Upper lobe of left lung (tissue), 6 donors: ENCODE measurements around the gene AKAP6. TPM values are rescaled to one million over a fixed set of nuclear protein-coding genes. Genes with fewer than 3 reads are reported as not detected.
A peak's percentile ranks its signal among the peaks of the same experiment; 100 is the strongest.

Experiments
- ATAC-seq, 2 donors: fragments of 200-7000 bp; cut with Tn5 transposase; one replicate each; pipeline ENCODE4 v1.9.1; 2022; ENCODE audit warnings: mild to moderate bottlenecking in 2 of 2, moderate library complexity in 2 of 2; ENCODE audit not compliant: low FRiP score in 2 of 2
- DNase-seq, 2 donors: peaks; one replicate each; pipeline ENCODE4 v3.0.0-alpha.2; 2019 to 2020
- H3K27ac ChIP-seq, 4 donors: fragments of 200-600 bp; sonication (generic); one replicate each; pipeline ENCODE4 v1.5.1; 2016 to 2019
- H3K27me3 ChIP-seq, 4 donors: fragments of 200-600 bp; sonication (generic); one replicate each; pipeline ENCODE4 v1.5.1; 2017 to 2019
- H3K36me3 ChIP-seq, 4 donors: fragments of 200-600 bp; sonication (generic); one replicate each; pipeline ENCODE4 v1.5.1; 2016 to 2019
- H3K4me1 ChIP-seq, 4 donors: fragments of 200-600 bp; sonication (generic); one replicate each; pipeline ENCODE4 v1.5.1; 2018 to 2019
- H3K4me3 ChIP-seq, 4 donors: fragments of 200-600 bp; sonication (generic); one replicate each; pipeline ENCODE4 v1.5.1; 2017 to 2019; ENCODE audit warnings: mild to moderate bottlenecking in 2 of 4, moderate library complexity in 1 of 4
- H3K9me3 ChIP-seq, 4 donors: fragments of 200-600 bp; sonication (generic); one replicate each; pipeline ENCODE4 v1.5.1; 2018 to 2019
- EP300 ChIP-seq, 4 donors: sonication (generic); formaldehyde crosslinking; IDR thresholded peaks; one replicate each; pipeline ENCODE4 v1.5.1; 2017; ENCODE audit warnings: antibody characterized with exemption in 4 of 4, control low read depth in 2 of 4
- POLR2A ChIP-seq, 4 donors: fragments of 450-650 bp; IDR thresholded peaks; one replicate each; pipeline ENCODE4 v1.5.1; 2016 to 2017; ENCODE audit warnings: antibody characterized with exemption in 4 of 4, mild to moderate bottlenecking in 2 of 4
- POLR2AphosphoS5 ChIP-seq, 2 donors: sonication (generic); formaldehyde crosslinking; IDR thresholded peaks; one replicate each; pipeline ENCODE4 v1.5.1; 2017; ENCODE audit warnings: antibody characterized with exemption in 2 of 2
- WGBS, 2 donors: methylation state at CpG; one replicate each; pipeline ENCODE4 v1.1.5; 2017 to 2018; 5-methylcytosine and 5-hydroxymethylcytosine counted together
- small RNA-seq, 4 donors: library from RNA; depleted of rRNA; stranded (forward); fragments of <200 nt; gene quantifications; one replicate each; pipeline ENCODE3, GENCODE V24; 2016
- total RNA-seq, 6 donors: library from RNA; depleted of rRNA in 4 of 6; stranded (reverse); fragments of >200 nt in 4 of 6; gene quantifications; one replicate each; pipeline versions ENCODE4 v1.1.0 to v1.2.1, GENCODE V29; 2016 to 2021
- TF ChIP-seq, protein P1 (sequence below), 6 experiments: fragments of 450-650 bp in 4 of 6; fragments of 200-600 bp in 2 of 6; sonication (generic) in 2 of 6; IDR thresholded peaks; one replicate each; pipeline ENCODE4 v1.5.1; 2016 to 2019; ENCODE audit warnings: antibody characterized with exemption in 6 of 6
- donor health status: DM: no; HTN: no; CAD: no; lungs with moderate emphysema.
- donor health status: DM: no; HTN: yes; CAD: no; lungs with severe emphysema.

AKAP6 gene
- total RNA-seq, 6 donors from 2014 or later: 6.2 to 27.7 (median 10.7) TPM

DNA sequence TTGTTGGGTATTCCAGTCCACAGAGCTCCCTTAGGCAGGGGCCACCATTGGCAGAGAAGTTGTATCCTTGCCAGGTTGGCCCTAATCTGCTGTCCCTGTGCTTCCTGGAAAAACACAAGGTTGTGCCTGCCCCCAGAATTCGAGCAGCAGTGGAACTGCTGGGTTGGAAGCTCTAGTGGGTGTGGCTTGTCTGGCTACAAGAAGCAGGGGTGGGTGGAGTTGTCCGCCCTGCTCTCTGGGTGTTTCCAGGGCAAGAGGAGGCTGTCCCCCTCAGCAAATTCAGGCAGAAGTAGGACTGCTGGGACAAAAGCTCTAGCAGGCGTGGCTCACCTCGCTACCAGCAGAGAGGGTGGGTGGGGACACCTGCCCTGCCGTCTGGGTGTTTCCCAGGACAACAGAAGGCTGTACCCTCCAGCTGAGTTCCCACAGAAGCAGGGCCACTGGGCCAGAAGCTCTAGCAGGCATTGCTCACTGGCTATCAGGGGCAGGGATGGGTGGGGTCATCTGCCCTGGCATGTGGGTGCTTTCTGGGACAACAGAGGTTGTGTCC is 536.8 kb downstream of the AKAP6 start:
- DNase-seq: peak in 1 of 2 donors; percentile 13
- Histone ChIP-seq H3K4me3 (no peak overlapping the region), H3K9me3 (no peaks in the 10 kb centered on the region), H3K27ac (no peak overlapping the region), H3K4me1 (no peaks in the 10 kb centered on the region), H3K27me3 (no peaks in the 10 kb centered on the region), H3K36me3 (no peaks in the 10 kb centered on the region)
- ATAC-seq: peak in 1 of 2 donors; percentile 10
- WGBS, 2 donors: 28 to 70% methylated on average over 2 to 5 of the region's 5 CpGs
- no peak for TF ChIP-seq EP300 (IDR thresholded peaks at IDR 0.05)
- no peak for TF ChIP-seq POLR2A (IDR thresholded peaks at IDR 0.05)
- TF ChIP-seq POLR2AphosphoS5 (IDR thresholded peaks at IDR 0.05): no peak
- TF ChIP-seq, protein P1, sequence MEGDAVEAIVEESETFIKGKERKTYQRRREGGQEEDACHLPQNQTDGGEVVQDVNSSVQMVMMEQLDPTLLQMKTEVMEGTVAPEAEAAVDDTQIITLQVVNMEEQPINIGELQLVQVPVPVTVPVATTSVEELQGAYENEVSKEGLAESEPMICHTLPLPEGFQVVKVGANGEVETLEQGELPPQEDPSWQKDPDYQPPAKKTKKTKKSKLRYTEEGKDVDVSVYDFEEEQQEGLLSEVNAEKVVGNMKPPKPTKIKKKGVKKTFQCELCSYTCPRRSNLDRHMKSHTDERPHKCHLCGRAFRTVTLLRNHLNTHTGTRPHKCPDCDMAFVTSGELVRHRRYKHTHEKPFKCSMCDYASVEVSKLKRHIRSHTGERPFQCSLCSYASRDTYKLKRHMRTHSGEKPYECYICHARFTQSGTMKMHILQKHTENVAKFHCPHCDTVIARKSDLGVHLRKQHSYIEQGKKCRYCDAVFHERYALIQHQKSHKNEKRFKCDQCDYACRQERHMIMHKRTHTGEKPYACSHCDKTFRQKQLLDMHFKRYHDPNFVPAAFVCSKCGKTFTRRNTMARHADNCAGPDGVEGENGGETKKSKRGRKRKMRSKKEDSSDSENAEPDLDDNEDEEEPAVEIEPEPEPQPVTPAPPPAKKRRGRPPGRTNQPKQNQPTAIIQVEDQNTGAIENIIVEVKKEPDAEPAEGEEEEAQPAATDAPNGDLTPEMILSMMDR (IDR thresholded peaks at IDR 0.05): no peak

- no peak for TF ChIP-seq POLR2A (IDR thresholded peaks at IDR 0.05)
- no peak for TF ChIP-seq POLR2AphosphoS5 (IDR thresholded peaks at IDR 0.05)
- TF ChIP-seq, protein P1 (IDR thresholded peaks at IDR 0.05): no peak
- TF ChIP-seq EP300 (IDR thresholded peaks at IDR 0.05): no peak
- no peak overlapping the region for H3K27ac ChIP-seq
- no peaks in the 10 kb centered on the region for H3K36me3 ChIP-seq
- H3K9me3 ChIP-seq: no peaks in the 10 kb centered on the region
- DNase-seq: no peak
- H3K27me3 ChIP-seq: no peaks in the 10 kb centered on the region
- no peak for ATAC-seq
- WGBS, 2 donors: 89 to 91% methylated on average over 3 of the region's 3 CpGs
- H3K4me3 ChIP-seq: no peak overlapping the region
- no peaks in the 10 kb centered on the region for H3K4me1 ChIP-seq
Measured at GRCh38 chr14:32883188-32883587, 554.1 kb downstream of the AKAP6 start.

Small RNA genes within 50 kb of the gene (small RNA-seq; reads per million reads assigned to genes)
- gene RN7SL660P: 0 to 0.14 (median 0.05) reads per million in 4 donors

Other genes starting within 250 kb of the AKAP6 start
- not detected for gene RNU6-7, start 127.3 kb upstream of the AKAP6 start, total RNA-seq
- not detected for gene RNU6-8, start 126.0 kb upstream of the AKAP6 start, total RNA-seq